ENCODE data around the gene TMEM232.

DNA sequence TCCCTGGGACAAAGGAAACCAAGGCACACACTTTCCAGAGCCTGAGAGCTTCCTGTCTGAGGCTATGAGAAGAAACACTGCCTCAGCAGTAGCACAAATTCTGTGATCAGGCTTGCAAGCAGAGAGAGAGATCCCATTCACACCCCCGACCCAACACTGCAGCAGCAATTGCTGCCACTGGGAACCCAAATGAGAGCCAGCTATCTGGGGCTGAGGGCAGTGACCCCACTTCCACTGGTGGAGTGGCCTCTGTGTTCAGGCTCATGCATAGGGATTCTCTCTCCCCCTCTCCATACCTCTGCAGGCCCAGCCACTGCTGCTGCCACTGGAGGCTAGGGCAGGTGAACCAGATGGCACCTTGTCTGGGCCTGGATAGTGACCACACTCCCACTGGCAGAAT lies 95.2 kb downstream of the TMEM232 start:
- TF ChIP-seq, protein P1, sequence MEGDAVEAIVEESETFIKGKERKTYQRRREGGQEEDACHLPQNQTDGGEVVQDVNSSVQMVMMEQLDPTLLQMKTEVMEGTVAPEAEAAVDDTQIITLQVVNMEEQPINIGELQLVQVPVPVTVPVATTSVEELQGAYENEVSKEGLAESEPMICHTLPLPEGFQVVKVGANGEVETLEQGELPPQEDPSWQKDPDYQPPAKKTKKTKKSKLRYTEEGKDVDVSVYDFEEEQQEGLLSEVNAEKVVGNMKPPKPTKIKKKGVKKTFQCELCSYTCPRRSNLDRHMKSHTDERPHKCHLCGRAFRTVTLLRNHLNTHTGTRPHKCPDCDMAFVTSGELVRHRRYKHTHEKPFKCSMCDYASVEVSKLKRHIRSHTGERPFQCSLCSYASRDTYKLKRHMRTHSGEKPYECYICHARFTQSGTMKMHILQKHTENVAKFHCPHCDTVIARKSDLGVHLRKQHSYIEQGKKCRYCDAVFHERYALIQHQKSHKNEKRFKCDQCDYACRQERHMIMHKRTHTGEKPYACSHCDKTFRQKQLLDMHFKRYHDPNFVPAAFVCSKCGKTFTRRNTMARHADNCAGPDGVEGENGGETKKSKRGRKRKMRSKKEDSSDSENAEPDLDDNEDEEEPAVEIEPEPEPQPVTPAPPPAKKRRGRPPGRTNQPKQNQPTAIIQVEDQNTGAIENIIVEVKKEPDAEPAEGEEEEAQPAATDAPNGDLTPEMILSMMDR (IDR thresholded peaks at IDR 0.05): no peak
- no peak for TF ChIP-seq POLR2AphosphoS5 (IDR thresholded peaks at IDR 0.05; ENCODE audit: low read depth, low read length)
- no peak for TF ChIP-seq SIN3A (IDR thresholded peaks at IDR 0.05; ENCODE audit: borderline replicate concordance, insufficient read depth, low read depth, low read length)
- TF ChIP-seq, protein P2, sequence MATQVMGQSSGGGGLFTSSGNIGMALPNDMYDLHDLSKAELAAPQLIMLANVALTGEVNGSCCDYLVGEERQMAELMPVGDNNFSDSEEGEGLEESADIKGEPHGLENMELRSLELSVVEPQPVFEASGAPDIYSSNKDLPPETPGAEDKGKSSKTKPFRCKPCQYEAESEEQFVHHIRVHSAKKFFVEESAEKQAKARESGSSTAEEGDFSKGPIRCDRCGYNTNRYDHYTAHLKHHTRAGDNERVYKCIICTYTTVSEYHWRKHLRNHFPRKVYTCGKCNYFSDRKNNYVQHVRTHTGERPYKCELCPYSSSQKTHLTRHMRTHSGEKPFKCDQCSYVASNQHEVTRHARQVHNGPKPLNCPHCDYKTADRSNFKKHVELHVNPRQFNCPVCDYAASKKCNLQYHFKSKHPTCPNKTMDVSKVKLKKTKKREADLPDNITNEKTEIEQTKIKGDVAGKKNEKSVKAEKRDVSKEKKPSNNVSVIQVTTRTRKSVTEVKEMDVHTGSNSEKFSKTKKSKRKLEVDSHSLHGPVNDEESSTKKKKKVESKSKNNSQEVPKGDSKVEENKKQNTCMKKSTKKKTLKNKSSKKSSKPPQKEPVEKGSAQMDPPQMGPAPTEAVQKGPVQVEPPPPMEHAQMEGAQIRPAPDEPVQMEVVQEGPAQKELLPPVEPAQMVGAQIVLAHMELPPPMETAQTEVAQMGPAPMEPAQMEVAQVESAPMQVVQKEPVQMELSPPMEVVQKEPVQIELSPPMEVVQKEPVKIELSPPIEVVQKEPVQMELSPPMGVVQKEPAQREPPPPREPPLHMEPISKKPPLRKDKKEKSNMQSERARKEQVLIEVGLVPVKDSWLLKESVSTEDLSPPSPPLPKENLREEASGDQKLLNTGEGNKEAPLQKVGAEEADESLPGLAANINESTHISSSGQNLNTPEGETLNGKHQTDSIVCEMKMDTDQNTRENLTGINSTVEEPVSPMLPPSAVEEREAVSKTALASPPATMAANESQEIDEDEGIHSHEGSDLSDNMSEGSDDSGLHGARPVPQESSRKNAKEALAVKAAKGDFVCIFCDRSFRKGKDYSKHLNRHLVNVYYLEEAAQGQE (IDR thresholded peaks at IDR 0.05; ENCODE audit: insufficient read depth in 1 of 2, low read depth in 2 of 2, low read length in 1 of 2): no peak

Data from Panc1 (cell line).